ENCODE results near the gene MYL5. TPM values are rescaled to one million over a fixed set of nuclear protein-coding genes. Genes with fewer than 3 reads are reported as not detected.

Gene MYL5
- total RNA-seq, 1 donor from 2014 or later = 17.5 TPM

- H3K4me1 Mint-ChIP-seq (ENCODE audit: low read depth, unreplicated experiment) = peaks cover 2% of the 10 kb centered on the region
- Histone ChIP-seq H3K9me3 (ENCODE audit: insufficient read depth, low read depth, low read length) (peaks cover 17% of the 10 kb centered on the region), H3K27ac (ENCODE audit: low read depth, low read length) (no peak overlapping the region), H2AFZ (ENCODE audit: low read depth, low read length) (no peak overlapping the region), H3K4me2 (ENCODE audit: low read length) (no peak overlapping the region), H3K27me3 (ENCODE audit: insufficient read depth, low read length) (no peaks in the 10 kb centered on the region), H3K4me1 (ENCODE audit: insufficient read depth, low read length) (no peaks in the 10 kb centered on the region), H4K20me1 (ENCODE audit: insufficient read depth, low read length) (no peaks in the 10 kb centered on the region), H3K79me2 (ENCODE audit: insufficient read depth, low read length) (no peaks in the 10 kb centered on the region), H3K36me3 (ENCODE audit: insufficient read depth, low read length) (no peaks in the 10 kb centered on the region), H3K9ac (ENCODE audit: low read length) (no peak overlapping the region), H3K4me3 (ENCODE audit: insufficient read depth, low read depth, low read length) (no peak overlapping the region)
- TF ChIP-seq EZH2 (IDR thresholded peaks at IDR 0.05; ENCODE audit: insufficient read depth, low read length) = no peak
- no peak for TF ChIP-seq CTCF (IDR thresholded peaks at IDR 0.05; ENCODE audit: insufficient read depth, low read depth, low read length)
- FAIRE-seq (no peak), DNase-seq (ENCODE audit: low read depth) (no peak)
- peaks cover 9% of the 10 kb centered on the region for H3K27me3 Mint-ChIP-seq (ENCODE audit: low read depth, unreplicated experiment)
- peaks cover 2% of the 10 kb centered on the region for H3K9me3 Mint-ChIP-seq (ENCODE audit: unreplicated experiment)
- no peak overlapping the region for H3K27ac Mint-ChIP-seq (ENCODE audit: unreplicated experiment)
- H3K4me3 Mint-ChIP-seq (ENCODE audit: unreplicated experiment) = no peak overlapping the region
- H3K36me3 Mint-ChIP-seq (ENCODE audit: low read depth, unreplicated experiment) = no peaks in the 10 kb centered on the region
Observed at GRCh38 chr4:657834-658667, 16.3 kb upstream of the MYL5 start.

DNA sequence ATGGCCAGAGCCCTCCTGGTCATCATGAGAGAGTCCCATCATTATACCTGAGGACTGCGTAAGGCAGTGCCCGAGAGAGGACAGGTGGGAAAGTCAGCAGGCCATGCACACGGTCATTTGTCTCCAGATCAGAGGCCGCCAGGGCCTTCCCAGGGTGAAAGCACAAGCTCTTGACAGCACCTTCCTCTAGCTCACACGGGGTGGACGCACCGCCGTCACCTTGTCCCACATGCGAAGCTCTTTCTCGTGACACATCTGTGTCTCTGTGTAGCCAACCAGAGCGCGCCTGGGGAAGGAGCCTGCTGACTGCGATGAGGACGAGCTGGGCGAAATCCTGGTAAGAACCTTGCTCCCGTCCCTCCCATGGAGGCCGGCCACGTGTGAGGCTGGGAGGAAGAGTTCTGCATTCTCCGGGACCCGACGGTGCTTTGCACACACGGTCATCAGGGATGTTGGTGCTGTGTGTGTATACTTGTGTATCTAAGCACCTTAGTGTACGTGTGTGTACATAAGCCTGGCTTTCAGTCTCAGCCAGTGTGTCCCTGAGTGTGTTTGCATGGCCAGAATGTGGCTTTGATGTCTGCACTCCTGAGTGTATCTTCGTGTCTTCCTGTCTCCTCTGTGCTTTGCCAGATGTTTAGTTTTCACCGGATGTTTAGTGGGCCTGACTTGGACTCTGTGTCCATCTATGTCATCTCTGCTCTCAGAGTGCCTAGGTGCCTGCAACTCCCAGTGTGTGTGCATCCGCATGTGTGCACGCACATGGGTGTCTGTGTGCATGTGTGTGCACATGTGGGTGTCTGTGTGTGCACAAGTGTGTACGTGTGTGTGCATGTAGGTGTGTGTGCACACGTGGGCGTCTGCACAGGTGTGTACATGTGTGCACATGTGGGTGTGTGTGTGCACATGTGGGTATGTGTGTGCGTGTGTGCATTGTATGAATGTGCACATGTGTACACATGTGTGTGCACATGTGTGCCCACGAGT is 15.4 kb upstream of the MYL5 start:
- H3K9ac ChIP-seq (ENCODE audit: low read length) = no peak overlapping the region
- no peaks in the 10 kb centered on the region for H3K36me3 ChIP-seq (ENCODE audit: insufficient read depth, low read length)
- Mint-ChIP-seq H3K27ac (ENCODE audit: unreplicated experiment) (no peak overlapping the region), H3K36me3 (ENCODE audit: low read depth, unreplicated experiment) (no peaks in the 10 kb centered on the region), H3K27me3 (ENCODE audit: low read depth, unreplicated experiment) (peaks cover 9% of the 10 kb centered on the region), H3K4me1 (ENCODE audit: low read depth, unreplicated experiment) (peaks cover 2% of the 10 kb centered on the region), H3K4me3 (ENCODE audit: unreplicated experiment) (no peak overlapping the region), H3K9me3 (ENCODE audit: unreplicated experiment) (peaks cover 2% of the 10 kb centered on the region)
- no peaks in the 10 kb centered on the region for H3K4me1 ChIP-seq (ENCODE audit: insufficient read depth, low read length)
- FAIRE-seq (no peak), DNase-seq (ENCODE audit: low read depth) (no peak)
- no peak overlapping the region for H3K4me2 ChIP-seq (ENCODE audit: low read length)
- H4K20me1 ChIP-seq (ENCODE audit: insufficient read depth, low read length) = no peaks in the 10 kb centered on the region
- TF ChIP-seq CTCF (IDR thresholded peaks at IDR 0.05; ENCODE audit: insufficient read depth, low read depth, low read length) (no peak), EZH2 (IDR thresholded peaks at IDR 0.05; ENCODE audit: insufficient read depth, low read length) (no peak)
- H3K27ac ChIP-seq (ENCODE audit: low read depth, low read length) = no peak overlapping the region
- no peak overlapping the region for H2AFZ ChIP-seq (ENCODE audit: low read depth, low read length)
- peaks cover 17% of the 10 kb centered on the region for H3K9me3 ChIP-seq (ENCODE audit: insufficient read depth, low read depth, low read length)
- H3K27me3 ChIP-seq (ENCODE audit: insufficient read depth, low read length) = no peaks in the 10 kb centered on the region
- H3K79me2 ChIP-seq (ENCODE audit: insufficient read depth, low read length) = no peaks in the 10 kb centered on the region
- H3K4me3 ChIP-seq (ENCODE audit: insufficient read depth, low read depth, low read length) = no peak overlapping the region
